Endodermal cell (in vitro differentiated cells): ENCODE results near the gene TRIM32. TPM values are rescaled to one million over a fixed set of nuclear protein-coding genes. Genes with fewer than 3 reads are reported as not detected.

Experiments used
- DNase-seq: peaks from one replicate; pipeline ENCODE4 v3.0.0-alpha.2; 2017
- H3K27ac ChIP-seq: 2 replicates; pipeline ENCODE4 v1.5.1; 2013; ENCODE audit warnings: mild to moderate bottlenecking, low read depth, low read length, moderate library complexity
- H3K27me3 ChIP-seq: 2 replicates; pipeline ENCODE4 v1.6.1; 2013; ENCODE audit warnings: mild to moderate bottlenecking, low read length, moderate library complexity; ENCODE audit not compliant: insufficient read depth, control insufficient read depth, poor library complexity, severe bottlenecking
- H3K36me3 ChIP-seq: 2 replicates; pipeline ENCODE4 v1.7.0; 2013; ENCODE audit warnings: mild to moderate bottlenecking, low read length, moderate library complexity; ENCODE audit not compliant: control insufficient read depth, insufficient read depth
- H3K4me1 ChIP-seq: one replicate; pipeline ENCODE4 v1.7.0; 2013; ENCODE audit warnings: low read length; ENCODE audit not compliant: control insufficient read depth, insufficient read depth
- H3K4me3 ChIP-seq: 2 replicates; pipeline ENCODE4 v1.5.1; 2013; ENCODE audit warnings: mild to moderate bottlenecking, low read length, moderate library complexity
- H3K9ac ChIP-seq: 2 replicates; pipeline ENCODE4 v1.6.1; 2013; ENCODE audit warnings: mild to moderate bottlenecking, low read length, moderate library complexity; ENCODE audit not compliant: poor library complexity, severe bottlenecking; ENCODE audit errors: extremely low read depth
- H3K9me3 ChIP-seq: 2 replicates; pipeline ENCODE4 v1.6.1; 2013; ENCODE audit warnings: mild to moderate bottlenecking, low read length, moderate library complexity; ENCODE audit not compliant: control insufficient read depth
- H3K27ac Mint-ChIP-seq: 2 replicates; pipeline ENCODE4 v1.8.0; 2020; ENCODE audit warnings: mixed read lengths
- H3K27me3 Mint-ChIP-seq: 2 replicates; pipeline ENCODE4 v1.8.0; 2021; ENCODE audit warnings: mild to moderate bottlenecking, mixed read lengths; ENCODE audit not compliant: insufficient read depth
- H3K36me3 Mint-ChIP-seq: 2 replicates; pipeline ENCODE4 v1.8.0; 2020; ENCODE audit warnings: low read depth, mixed read lengths
- H3K4me1 Mint-ChIP-seq: 2 replicates; pipeline ENCODE4 v1.8.0; 2020; ENCODE audit warnings: mixed read lengths
- H3K4me3 Mint-ChIP-seq: 2 replicates; pipeline ENCODE4 v1.8.0; 2020; ENCODE audit warnings: mild to moderate bottlenecking, moderate library complexity, mixed read lengths
- H3K9me3 Mint-ChIP-seq: 2 replicates; pipeline ENCODE4 v1.8.0; 2020; ENCODE audit warnings: mild to moderate bottlenecking, mixed read lengths
- WGBS, 2 experiments: methylation state at CpG; one replicate each; pipeline versions ENCODE4 v1.1.5 to v1.1.7; 2013; ENCODE audit warnings: missing lambda C conversion rate in 2 of 2, mixed read lengths in 1 of 2; ENCODE audit not compliant: insufficient coverage in 1 of 2, insufficient read length in 1 of 2; 5-methylcytosine and 5-hydroxymethylcytosine counted together
- total RNA-seq, 2 donors: library from RNA; stranded (reverse); fragmentation: NEBNext Ultra II Directional in 1 of 2; extraction: Animal tissue kit (Norgen Biotek cat#: 25700) in 1 of 2; gene quantifications; 2 replicates in 1 of 2; 3 replicates in 1 of 2; pipeline ENCODE4 v1.2.1, GENCODE V29; 2021
- TF ChIP-seq, protein P1 (sequence below): fragments of 200-600 bp; sonication (generic); conservative IDR thresholded peaks from 2 replicates; pipeline ENCODE4 v1.5.0; 2021; ENCODE audit warnings: antibody characterized with exemption, mild to moderate bottlenecking

Gene TRIM32
- total RNA-seq, 2 donors from 2014 or later = 28.0 to 31.3 TPM

- Mint-ChIP-seq H3K27me3 (peaks cover 10% of the 10 kb centered on the region), H3K4me3 (no peak overlapping the region), H3K36me3 (no peaks in the 10 kb centered on the region), H3K9me3 (no peaks in the 10 kb centered on the region), H3K27ac (no peak overlapping the region), H3K4me1 (peaks cover 2% of the 10 kb centered on the region)
- Histone ChIP-seq H3K9me3 (no peaks in the 10 kb centered on the region), H3K9ac (no peak overlapping the region), H3K27me3 (no peaks in the 10 kb centered on the region), H3K27ac (no peak overlapping the region), H3K36me3 (no peaks in the 10 kb centered on the region), H3K4me3 (no peak overlapping the region), H3K4me1 (no peaks in the 10 kb centered on the region)
- no peak for DNase-seq
- TF ChIP-seq, protein P1, sequence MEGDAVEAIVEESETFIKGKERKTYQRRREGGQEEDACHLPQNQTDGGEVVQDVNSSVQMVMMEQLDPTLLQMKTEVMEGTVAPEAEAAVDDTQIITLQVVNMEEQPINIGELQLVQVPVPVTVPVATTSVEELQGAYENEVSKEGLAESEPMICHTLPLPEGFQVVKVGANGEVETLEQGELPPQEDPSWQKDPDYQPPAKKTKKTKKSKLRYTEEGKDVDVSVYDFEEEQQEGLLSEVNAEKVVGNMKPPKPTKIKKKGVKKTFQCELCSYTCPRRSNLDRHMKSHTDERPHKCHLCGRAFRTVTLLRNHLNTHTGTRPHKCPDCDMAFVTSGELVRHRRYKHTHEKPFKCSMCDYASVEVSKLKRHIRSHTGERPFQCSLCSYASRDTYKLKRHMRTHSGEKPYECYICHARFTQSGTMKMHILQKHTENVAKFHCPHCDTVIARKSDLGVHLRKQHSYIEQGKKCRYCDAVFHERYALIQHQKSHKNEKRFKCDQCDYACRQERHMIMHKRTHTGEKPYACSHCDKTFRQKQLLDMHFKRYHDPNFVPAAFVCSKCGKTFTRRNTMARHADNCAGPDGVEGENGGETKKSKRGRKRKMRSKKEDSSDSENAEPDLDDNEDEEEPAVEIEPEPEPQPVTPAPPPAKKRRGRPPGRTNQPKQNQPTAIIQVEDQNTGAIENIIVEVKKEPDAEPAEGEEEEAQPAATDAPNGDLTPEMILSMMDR = no peak
Observed at GRCh38 chr9:116726602-116727001, 39.5 kb downstream of the TRIM32 start.

- Histone ChIP-seq H3K9me3 (no peaks in the 10 kb centered on the region), H3K27me3 (peaks cover 8% of the 10 kb centered on the region), H3K9ac (no peak overlapping the region), H3K4me3 (no peak overlapping the region), H3K27ac (no peak overlapping the region), H3K4me1 (no peaks in the 10 kb centered on the region), H3K36me3 (no peaks in the 10 kb centered on the region)
- Mint-ChIP-seq H3K27ac (no peak overlapping the region), H3K4me1 (peaks cover 3% of the 10 kb centered on the region), H3K9me3 (no peaks in the 10 kb centered on the region), H3K27me3 (peaks cover 36% of the 10 kb centered on the region), H3K4me3 (no peak overlapping the region), H3K36me3 (no peaks in the 10 kb centered on the region)
- DNase-seq = peak; percentile 26
- TF ChIP-seq, protein P1 = no peak
- 91 to 92% methylated on average over 5 to 9 of the region's 9 CpGs for WGBS, 2 experiments
Observed at GRCh38 chr9:116733010-116733641, 46.0 kb downstream of the TRIM32 start.

DNA sequence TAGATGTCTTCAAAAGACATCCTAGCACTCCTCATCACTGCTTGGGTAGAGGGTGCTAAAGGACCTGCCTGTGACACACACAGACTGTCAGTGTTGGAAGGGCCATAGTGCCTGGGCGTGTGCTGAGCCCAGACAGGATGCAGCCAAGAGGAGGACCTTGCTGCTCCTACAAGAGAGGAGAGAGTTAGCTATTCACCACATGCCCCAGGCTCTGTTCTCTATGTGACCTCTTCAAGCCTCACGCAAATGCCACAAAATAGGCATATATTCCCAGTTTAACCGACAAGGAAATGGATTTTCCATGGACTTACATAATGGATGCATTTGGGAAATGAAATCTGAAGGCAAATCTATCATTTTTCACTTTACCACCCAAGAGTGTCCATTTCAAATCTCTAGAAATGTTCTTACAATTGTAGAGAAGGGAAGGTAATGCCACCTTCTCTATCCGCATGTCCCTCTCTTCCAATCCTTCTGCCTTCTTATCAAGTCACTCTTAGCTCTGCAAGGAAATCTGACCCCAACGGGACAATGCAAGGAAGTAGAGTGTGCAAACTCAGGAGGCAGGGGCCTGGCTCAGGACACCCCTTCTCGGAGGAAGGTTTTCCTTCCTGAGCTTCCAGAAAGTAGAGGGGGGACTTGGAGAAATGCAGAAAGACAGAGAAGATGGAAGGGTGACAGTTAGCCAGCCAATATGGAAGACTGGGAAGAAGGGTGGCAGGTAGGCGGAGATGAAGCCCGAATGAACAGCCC lies 49.5 kb downstream of the TRIM32 start:
- Mint-ChIP-seq H3K27me3 (peaks cover 37% of the 10 kb centered on the region), H3K27ac (no peak overlapping the region), H3K9me3 (no peaks in the 10 kb centered on the region), H3K4me3 (no peak overlapping the region), H3K36me3 (no peaks in the 10 kb centered on the region), H3K4me1 (peaks cover 16% of the 10 kb centered on the region)
- H3K27me3 ChIP-seq = peaks cover 13% of the 10 kb centered on the region
- TF ChIP-seq, protein P1 = no peak
- H3K9me3 ChIP-seq = no peaks in the 10 kb centered on the region
- no peak overlapping the region for H3K9ac ChIP-seq
- 39 to 75% methylated on average over 3 to 8 of the region's 8 CpGs for WGBS, 2 experiments
- no peak overlapping the region for H3K4me3 ChIP-seq
- DNase-seq = no peak
- H3K4me1 ChIP-seq = no peaks in the 10 kb centered on the region
- H3K36me3 ChIP-seq = no peaks in the 10 kb centered on the region
- H3K27ac ChIP-seq = no peak overlapping the region
